Activated naive CD4-positive, alpha-beta T cell treated with anti-CD3 and anti-CD28 coated beads, Interleukin-2, amount 10 ng/mL, durations not matched to agents 7 days and 5 days (primary cell): ENCODE measurements around the gene USP10.
A peak's percentile ranks its signal among the peaks of the same experiment; 100 is the strongest.
"Not testable (repeated sequence)": the region's sequence is repeated elsewhere in the genome, so short reads cannot be mapped to it uniquely, and the experiment has no call there.

Source experiments
- CTCF ChIA-PET: fragments of 350-600 bp; sonication (Branson Sonifier 250); formaldehyde crosslinking; loops from one replicate; lab custom pipeline; 2021; ENCODE audit warnings: antibody characterized with exemption; lab: Charles Lee
- DNase-seq: peaks from one replicate; pipeline ENCODE4 v3.0.0-alpha.2; 2020
- H3K27ac Mint-ChIP-seq: one replicate; pipeline ENCODE4 v1.8.0; 2021; ENCODE audit warnings: mild to moderate bottlenecking, moderate library complexity, mixed read lengths
- H3K27me3 Mint-ChIP-seq: one replicate; pipeline ENCODE4 v1.8.0; 2021; ENCODE audit warnings: mild to moderate bottlenecking, mixed read lengths
- H3K36me3 Mint-ChIP-seq: one replicate; pipeline ENCODE4 v1.8.0; 2021; ENCODE audit warnings: mixed read lengths
- H3K4me1 Mint-ChIP-seq: one replicate; pipeline ENCODE4 v1.8.0; 2021; ENCODE audit warnings: mixed read lengths
- H3K4me3 Mint-ChIP-seq: one replicate; pipeline ENCODE4 v1.8.0; 2021; ENCODE audit warnings: mild to moderate bottlenecking, moderate library complexity, mixed read lengths
- H3K9me3 Mint-ChIP-seq: one replicate; pipeline ENCODE4 v1.8.0; 2021; ENCODE audit warnings: mixed read lengths

Gene USP10

DNA sequence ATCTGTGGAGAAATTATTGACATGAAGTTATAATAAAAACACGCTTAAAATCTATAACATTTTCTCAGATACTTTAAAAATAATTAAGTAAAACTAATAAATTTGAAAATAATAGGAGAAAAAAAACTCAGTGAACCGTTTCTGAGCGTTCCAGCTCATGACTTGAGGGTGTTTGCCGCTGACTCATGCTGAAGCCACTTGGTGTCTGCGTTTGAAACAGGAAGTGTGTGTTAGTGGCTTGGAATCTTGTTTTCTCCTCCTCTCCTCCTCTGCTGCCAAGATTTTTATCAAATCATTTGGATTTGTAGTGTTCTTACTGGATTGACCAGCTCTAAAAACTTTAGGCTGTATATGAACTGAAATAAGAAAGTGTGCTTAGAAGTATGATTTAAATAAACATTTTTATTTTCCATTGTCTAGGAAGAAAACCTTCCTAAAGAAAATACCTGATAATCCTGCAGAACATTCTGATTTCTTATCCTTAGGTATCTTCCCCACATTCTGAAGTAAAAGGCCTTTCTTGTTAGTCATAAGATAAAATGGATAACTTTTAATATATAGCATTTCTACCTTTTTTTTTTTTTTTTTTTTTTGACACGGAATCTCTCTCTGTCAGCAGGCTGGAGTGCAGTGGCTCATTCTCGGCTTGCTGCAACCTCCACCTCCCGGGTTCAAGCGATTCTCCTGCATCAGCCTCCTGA, 30.8 kb downstream of the USP10 start:
- Mint-ChIP-seq H3K27me3 (no peaks in the 10 kb centered on the region), H3K9me3 (no peaks in the 10 kb centered on the region), H3K36me3 (peaks cover 10% of the 10 kb centered on the region), H3K4me3 (no peak overlapping the region), H3K27ac (no peak overlapping the region), H3K4me1 (peaks cover 57% of the 10 kb centered on the region)
- CTCF ChIA-PET: interaction anchor here (1.9 to 2.8 kb wide), 3 partner anchors 8 to 219 kb away, joined by 4 to 18 read pairs (median 17); no protein-coding TSS in a partner anchor
- DNase-seq: no peak

DNA sequence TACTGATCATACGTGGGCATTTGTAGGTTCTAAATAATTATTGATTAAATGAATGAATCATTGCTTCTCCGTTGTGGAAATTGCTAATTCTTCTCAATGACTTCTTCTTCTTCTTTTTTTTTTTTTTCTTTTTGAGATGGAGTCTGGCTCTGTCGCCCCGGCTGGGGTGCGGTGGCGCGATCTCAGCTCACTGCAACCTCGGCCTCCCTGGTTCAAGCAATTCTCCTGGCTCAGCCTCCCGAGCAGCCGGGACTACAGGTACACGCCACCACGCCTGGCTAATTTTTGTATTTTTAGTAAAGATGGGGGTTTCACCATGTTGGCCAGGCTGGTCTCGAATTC, 32.5 kb downstream of the USP10 start:
- CTCF ChIA-PET: interaction anchor here (1.2 kb wide), 1 partner anchor 8 kb away, joined by 3 read pairs; no protein-coding TSS in a partner anchor
- H3K9me3 Mint-ChIP-seq, DNase-seq, H3K4me3 Mint-ChIP-seq, H3K27ac Mint-ChIP-seq, H3K27me3 Mint-ChIP-seq: not testable (repeated sequence)
- Mint-ChIP-seq H3K4me1 (peaks cover 58% of the 10 kb centered on the region), H3K36me3 (peaks cover 11% of the 10 kb centered on the region)

DNA sequence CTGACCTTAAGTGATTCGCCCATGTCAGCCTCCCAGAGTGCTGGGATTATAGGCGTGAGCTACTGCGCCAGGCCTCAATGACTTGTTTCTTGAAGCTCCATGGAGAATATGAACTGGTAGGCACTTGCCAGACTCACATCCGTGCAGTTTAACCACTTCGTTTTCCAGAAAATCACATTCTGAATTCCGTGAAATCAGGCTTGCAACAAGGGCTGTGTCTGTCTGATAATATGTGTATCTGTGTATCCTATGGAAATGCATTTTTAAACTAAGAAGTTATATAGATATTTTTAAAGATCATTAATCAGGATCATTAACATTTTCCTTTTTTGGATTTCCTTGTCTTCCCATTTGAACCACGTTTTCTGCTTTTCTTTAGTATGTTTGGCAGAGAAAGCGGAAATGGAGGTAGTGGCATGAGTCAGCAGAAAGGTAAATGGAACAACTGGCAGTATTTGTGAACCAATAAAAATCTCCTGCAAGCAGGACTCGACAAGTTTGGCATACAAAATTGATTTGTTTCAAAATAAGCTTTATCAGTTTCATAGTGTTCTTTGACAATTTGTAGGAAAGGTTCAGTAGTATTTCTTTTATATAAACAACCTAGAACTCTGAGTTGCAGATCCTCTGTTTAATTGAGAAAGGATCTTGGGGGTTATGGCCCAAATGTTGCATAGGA, 33.0 kb downstream of the USP10 start:
- Mint-ChIP-seq H3K36me3 (peaks cover 11% of the 10 kb centered on the region), H3K27me3 (no peaks in the 10 kb centered on the region), H3K27ac (no peak overlapping the region), H3K4me1 (peaks cover 63% of the 10 kb centered on the region), H3K9me3 (no peaks in the 10 kb centered on the region), H3K4me3 (no peak overlapping the region)
- CTCF ChIA-PET: interaction anchor here (1.2 kb wide), 1 partner anchor 7 kb away, joined by 3 read pairs; no protein-coding TSS in a partner anchor
- DNase-seq: no peak

DNA sequence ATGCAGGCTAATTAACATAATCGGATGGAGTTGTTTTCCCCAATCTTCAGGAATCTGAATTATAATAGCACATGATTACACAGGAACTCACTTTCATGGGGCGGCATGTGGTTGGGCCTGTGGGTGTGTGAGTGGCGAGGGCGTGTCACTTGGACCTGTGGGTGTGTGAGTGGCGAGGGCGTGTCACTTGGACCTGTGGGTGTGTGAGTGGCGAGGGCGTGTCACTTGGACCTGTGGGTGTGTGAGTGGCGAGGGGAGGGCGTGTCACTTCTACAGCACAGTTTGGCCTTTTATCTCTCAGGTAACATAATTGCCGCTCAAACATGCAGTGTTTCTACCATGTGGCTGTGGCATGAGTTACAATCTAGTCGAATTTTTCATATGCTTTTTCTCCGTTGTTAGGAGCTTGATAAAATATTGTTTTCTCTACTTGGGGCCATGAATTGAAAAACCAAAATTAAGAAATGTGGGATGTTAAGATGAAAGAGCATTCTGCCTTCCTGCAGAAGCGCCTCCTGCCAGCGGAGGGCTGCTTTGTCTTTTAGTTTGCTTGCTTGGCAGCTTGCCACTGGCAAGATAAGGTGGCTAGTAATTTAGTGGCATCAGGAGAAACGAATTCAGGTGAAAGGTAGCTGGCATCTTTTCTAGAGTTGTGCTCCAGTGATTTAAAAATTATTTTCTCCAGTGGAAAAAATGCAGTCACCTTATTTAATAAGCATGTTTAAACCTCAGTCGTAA, 36.2 kb downstream of the USP10 start:
- Mint-ChIP-seq H3K27ac (peak overlapping the region; percentile 64), H3K27me3 (no peaks in the 10 kb centered on the region), H3K9me3 (no peaks in the 10 kb centered on the region), H3K4me1 (peaks cover 67% of the 10 kb centered on the region), H3K4me3 (no peak overlapping the region), H3K36me3 (peaks cover 17% of the 10 kb centered on the region)
- peak; percentile 62 for DNase-seq
- CTCF ChIA-PET: interaction anchor here (1.4 to 5.1 kb wide), 5 partner anchors 11 to 234 kb away, joined by 3 to 33 read pairs (median 13); no protein-coding TSS in a partner anchor

DNA sequence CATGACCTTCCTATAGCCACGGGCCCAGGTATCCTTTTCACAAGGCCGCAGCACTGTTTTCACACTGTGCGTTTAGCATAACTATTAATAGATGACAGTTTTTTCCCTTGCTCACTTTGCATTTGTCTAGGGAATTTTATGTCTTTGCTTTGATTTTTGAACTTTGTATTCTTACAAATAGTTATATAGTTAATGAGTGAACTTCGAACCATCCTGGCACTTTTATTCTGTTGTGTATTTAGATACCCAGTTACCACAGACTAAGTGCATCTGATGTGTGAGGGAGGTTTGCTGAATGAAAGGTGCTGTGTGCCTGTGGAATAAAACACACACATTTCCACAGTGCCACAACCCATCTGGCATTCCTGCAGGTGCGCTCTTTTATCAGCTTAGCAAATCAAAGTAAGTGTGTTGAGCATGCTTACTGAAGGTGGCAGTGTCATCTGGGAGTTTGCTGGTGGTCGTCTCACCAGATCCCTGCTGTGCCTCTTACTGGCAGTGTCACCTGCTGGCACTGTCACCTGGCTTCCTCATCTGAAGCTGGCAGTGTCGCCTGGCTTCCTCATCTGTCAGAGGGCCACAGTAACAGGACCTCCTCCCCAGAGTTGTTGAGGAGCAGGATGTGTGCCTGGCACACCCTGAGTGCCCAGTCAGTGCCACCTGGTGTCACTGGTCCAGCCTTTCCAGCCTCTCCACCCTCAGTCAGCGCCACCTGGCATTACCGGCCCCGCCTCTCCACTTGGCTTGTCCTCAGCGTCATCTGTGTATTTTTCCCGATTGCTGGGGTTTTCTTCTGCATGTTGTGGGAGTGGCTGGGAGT, 37.6 kb downstream of the USP10 start:
- CTCF ChIA-PET: interaction anchor here (0.6 to 7.8 kb wide), 21 partner anchors 8 to 233 kb away, joined by 3 to 87 read pairs (median 10); no protein-coding TSS in a partner anchor
- no peak for DNase-seq
- Mint-ChIP-seq H3K4me1 (peaks cover 64% of the 10 kb centered on the region), H3K27ac (no peak overlapping the region), H3K9me3 (no peaks in the 10 kb centered on the region), H3K36me3 (peaks cover 25% of the 10 kb centered on the region), H3K27me3 (no peaks in the 10 kb centered on the region), H3K4me3 (no peak overlapping the region)

DNA sequence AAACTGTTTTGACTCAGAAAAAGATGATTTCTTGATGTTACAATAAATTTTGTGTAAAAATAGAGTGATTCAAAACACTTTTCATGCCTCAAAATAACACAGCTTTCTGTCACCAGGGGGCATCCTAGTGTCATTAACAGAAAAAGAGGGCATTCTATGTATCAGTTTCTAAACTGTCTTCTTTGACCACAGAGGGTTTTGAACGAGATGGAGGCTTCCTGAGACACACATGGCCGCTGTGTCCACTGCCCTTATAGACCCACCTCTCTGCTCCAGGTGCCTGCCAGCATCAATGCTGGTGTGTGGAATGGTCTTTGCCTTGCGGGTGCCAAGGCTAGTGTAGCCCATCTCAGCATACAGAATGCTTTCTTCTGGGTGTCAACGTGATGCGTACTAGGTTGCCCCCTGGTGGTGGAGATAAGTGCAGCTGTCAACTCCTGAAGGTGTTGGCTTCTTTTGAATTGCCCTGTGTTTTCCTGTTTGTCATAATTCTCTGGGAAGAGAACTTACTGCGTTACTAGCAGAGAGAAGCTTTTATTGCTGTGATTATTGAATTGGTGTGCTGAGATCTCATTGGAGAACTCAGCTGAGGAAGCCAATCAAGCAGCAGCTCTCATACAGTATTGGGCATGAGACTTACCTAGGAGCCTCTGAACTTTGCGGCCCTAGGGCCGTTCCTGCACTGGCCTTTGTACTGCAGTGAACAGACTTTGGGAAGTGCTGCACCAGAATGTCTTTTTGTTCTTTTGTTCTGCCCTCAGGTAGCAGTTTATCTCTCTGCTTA, 38.6 kb downstream of the USP10 start:
- CTCF ChIA-PET: interaction anchor here (0.6 to 7.8 kb wide), 32 partner anchors 9 to 235 kb away, joined by 3 to 87 read pairs (median 4); partner anchors contain the start of gene KLHL36
- Mint-ChIP-seq H3K36me3 (peaks cover 26% of the 10 kb centered on the region), H3K4me1 (peaks cover 60% of the 10 kb centered on the region), H3K9me3 (no peaks in the 10 kb centered on the region), H3K27me3 (no peaks in the 10 kb centered on the region), H3K4me3 (no peak overlapping the region), H3K27ac (peak overlapping the region; percentile 15)
- peak; percentile 85 for DNase-seq

DNA sequence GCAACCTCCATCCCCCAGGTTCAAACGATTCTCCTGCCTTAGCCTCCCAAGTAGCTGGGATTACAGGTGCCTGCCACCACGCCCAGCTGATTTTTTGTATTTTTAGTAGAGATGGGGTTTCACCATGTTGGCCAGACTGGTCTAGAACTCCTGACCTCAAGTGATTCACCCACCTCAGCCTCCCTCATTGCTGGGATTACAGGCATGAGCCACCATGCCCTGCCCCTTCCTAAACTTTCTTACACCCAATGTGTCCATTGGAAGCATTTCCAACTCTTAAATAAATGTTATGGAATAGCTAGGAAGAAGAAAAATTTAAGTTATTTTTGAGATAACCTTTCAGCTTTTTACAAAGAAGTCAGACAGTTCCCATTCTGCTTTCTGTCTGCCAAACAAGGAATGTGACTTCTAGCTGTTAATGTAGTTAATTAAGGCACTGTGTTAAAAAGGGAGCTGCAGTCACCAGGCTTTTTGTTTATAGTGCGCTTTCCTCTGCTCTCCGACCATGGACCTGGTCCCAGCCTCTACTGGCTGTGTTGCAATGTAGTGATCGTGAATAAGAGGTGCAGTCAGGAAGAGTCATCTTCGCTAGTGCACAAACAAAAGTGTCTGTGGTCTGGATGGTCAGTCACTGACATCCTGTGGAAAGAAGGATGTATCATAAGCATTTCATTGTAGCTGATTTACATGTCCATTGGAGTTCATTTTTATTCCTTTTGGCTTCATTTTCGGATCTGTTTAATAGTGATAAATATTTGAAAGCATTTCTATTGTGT, 39.7 kb downstream of the USP10 start:
- Mint-ChIP-seq H3K9me3 (no peaks in the 10 kb centered on the region), H3K36me3 (peaks cover 24% of the 10 kb centered on the region)

DNA sequence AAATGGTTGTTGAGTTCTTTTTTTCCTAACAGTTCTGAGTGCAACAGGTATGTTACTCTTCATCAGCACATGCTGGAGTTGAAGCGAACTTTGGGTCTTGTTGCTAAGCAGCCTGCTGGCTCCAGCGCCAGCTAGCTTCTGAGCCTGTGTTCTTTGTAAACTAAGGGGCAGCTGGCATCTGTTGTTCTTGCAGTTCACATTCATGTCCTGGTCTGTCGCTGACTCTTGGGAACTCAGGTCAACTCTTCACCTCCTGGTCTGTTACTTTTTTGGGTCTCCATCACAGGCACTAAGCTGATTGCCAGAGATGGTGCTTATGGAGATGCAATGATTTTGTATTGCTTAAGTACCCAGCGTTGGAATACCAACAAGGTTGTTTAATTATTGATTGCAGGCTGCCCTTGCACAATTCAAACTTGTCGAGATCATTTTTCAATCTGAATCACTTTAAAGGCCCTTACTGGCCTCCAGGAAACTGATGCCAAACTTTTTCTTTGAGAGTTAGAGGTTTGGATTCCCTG, 40.9 kb downstream of the USP10 start:
- Mint-ChIP-seq H3K4me1 (peaks cover 48% of the 10 kb centered on the region), H3K4me3 (no peak overlapping the region), H3K36me3 (peaks cover 31% of the 10 kb centered on the region), H3K27me3 (no peaks in the 10 kb centered on the region), H3K27ac (no peak overlapping the region), H3K9me3 (no peaks in the 10 kb centered on the region)
- no peak for DNase-seq
- CTCF ChIA-PET: interaction anchor here (0.7 to 7.8 kb wide), 10 partner anchors 9 to 230 kb away, joined by 3 to 87 read pairs (median 16); no protein-coding TSS in a partner anchor

More for the DNA sequence above, 39.7 kb downstream of the USP10 start:
- DNase-seq: no peak
- peaks cover 56% of the 10 kb centered on the region for H3K4me1 Mint-ChIP-seq
- no peaks in the 10 kb centered on the region for H3K27me3 Mint-ChIP-seq
- CTCF ChIA-PET: interaction anchor here (0.6 to 7.8 kb wide), 24 partner anchors 8 to 232 kb away, joined by 3 to 87 read pairs (median 6); partner anchors contain the start of gene KLHL36
- no peak overlapping the region for H3K27ac Mint-ChIP-seq
- H3K4me3 Mint-ChIP-seq: no peak overlapping the region

DNA sequence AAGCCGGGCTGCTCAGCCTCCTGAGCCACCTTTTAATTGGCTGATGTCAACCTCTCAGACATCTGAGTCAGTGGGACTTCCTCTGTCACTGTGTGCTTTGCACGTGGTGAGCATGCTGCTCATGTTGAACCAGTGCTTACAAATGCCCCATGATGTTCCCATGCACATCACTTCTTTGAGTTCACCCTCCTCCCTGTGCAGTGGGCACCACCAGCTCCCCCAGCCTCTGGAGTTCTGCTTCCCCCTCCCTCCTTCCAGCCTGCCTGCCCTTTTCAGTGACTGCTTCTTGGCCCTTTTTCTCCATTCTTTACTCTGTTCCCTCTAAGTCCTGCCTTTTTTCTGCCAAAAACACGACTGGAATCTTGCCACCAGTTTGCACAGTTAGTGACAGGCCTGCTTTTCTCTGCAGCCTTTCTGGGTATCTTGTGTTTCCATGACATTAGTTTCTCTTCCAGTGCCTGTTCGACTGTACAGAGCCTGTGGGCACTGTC, 41.6 kb downstream of the USP10 start:
- peaks cover 41% of the 10 kb centered on the region for H3K4me1 Mint-ChIP-seq

DNA sequence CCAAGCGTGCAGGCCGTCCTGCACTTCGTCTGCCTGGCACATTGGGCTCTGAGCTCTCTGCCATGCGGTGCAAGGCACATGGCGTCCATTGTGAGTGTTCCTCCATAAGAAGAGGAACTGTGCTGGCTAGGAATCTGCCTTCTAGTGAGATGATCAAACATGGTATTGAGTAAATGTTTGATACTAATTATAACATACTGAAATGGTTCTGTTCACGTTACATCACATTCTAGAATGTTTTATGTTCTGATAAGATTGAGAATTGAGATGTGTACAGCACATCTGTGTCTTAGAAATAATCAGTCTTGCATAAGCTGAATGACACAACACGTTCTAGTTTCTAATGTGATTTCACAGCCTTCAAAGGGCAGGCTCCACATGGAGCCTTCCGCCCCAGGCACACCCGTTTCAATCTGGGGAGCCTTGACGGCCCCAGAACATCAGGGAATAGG, 42.9 kb downstream of the USP10 start:
- H3K27ac Mint-ChIP-seq: no peak overlapping the region
- H3K36me3 Mint-ChIP-seq: peaks cover 31% of the 10 kb centered on the region
- no peaks in the 10 kb centered on the region for H3K9me3 Mint-ChIP-seq
- H3K4me1 Mint-ChIP-seq: peaks cover 28% of the 10 kb centered on the region
- no peak overlapping the region for H3K4me3 Mint-ChIP-seq
- no peak for DNase-seq
- H3K27me3 Mint-ChIP-seq: no peaks in the 10 kb centered on the region
- CTCF ChIA-PET: interaction anchor here (0.7 to 7.8 kb wide), 3 partner anchors 11 to 228 kb away, joined by 3 to 87 read pairs (median 47); no protein-coding TSS in a partner anchor

More for the DNA sequence above, 41.6 kb downstream of the USP10 start:
- CTCF ChIA-PET: interaction anchor here (0.7 to 7.8 kb wide), 5 partner anchors 12 to 119 kb away, joined by 3 to 87 read pairs (median 47); no protein-coding TSS in a partner anchor
- DNase-seq: no peak
- H3K36me3 Mint-ChIP-seq: peaks cover 32% of the 10 kb centered on the region
- no peaks in the 10 kb centered on the region for H3K27me3 Mint-ChIP-seq
- no peak overlapping the region for H3K4me3 Mint-ChIP-seq
- H3K27ac Mint-ChIP-seq: no peak overlapping the region
- no peaks in the 10 kb centered on the region for H3K9me3 Mint-ChIP-seq

DNA sequence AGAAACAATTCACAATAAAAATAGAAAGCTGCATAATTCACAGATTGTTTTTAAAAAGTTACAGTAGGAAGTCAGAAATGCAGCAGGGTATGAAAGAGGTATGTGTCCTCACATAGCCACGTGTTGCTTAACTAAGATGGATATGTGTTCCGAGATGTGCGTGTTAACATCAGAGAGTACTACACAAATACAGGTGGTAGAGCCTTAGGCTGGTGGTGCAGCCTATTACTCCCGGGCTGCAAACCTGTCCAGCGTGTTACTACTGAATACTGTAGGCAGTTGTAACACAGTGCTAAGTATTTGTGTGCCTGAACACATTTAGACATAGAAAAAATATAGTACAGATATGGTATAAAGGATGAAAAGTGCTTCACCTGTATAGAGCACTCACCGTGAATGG, 46.4 kb downstream of the USP10 start:
- Mint-ChIP-seq H3K4me1 (peaks cover 24% of the 10 kb centered on the region), H3K9me3 (no peaks in the 10 kb centered on the region), H3K27me3 (no peaks in the 10 kb centered on the region), H3K36me3 (peaks cover 29% of the 10 kb centered on the region), H3K27ac (no peak overlapping the region), H3K4me3 (no peak overlapping the region)
- no peak for DNase-seq
- CTCF ChIA-PET: interaction anchor here (0.9 to 3.2 kb wide), 6 partner anchors 9 to 124 kb away, joined by 3 to 33 read pairs (median 4); no protein-coding TSS in a partner anchor
